Neutrophil (primary cell): ENCODE measurements around the gene OR13C8.

Experiments used
- H3K27ac ChIP-seq: fragments of 200-600 bp; sonication (generic); 2 replicates; pipeline ENCODE4 v1.5.1; 2016; ENCODE audit warnings: mild to moderate bottlenecking, moderate library complexity
- H3K27me3 ChIP-seq: fragments of 200-600 bp; sonication (generic); 2 replicates; pipeline ENCODE4 v1.6.0; 2016; ENCODE audit warnings: mild to moderate bottlenecking
- H3K36me3 ChIP-seq: fragments of 200-600 bp; sonication (generic); 2 replicates; pipeline ENCODE4 v1.5.1; 2017
- H3K4me1 ChIP-seq, 2 experiments: fragments of 200-600 bp in 1 of 2; sonication (generic) in 1 of 2; 1 replicate in 1 of 2; 2 replicates in 1 of 2; pipeline versions ENCODE4 v1.5.1 to v1.6.1; 2013 to 2016; ENCODE audit warnings: low read depth in 1 of 2, low read length in 1 of 2, mild to moderate bottlenecking in 1 of 2, moderate library complexity in 1 of 2; ENCODE audit not compliant: control insufficient read depth in 1 of 2, insufficient read depth in 1 of 2
- H3K4me3 ChIP-seq, 2 experiments: fragments of 200-600 bp in 1 of 2; sonication (generic) in 1 of 2; 1 replicate in 1 of 2; 2 replicates in 1 of 2; pipeline ENCODE4 v1.5.1; 2013 to 2016; ENCODE audit warnings: low read depth in 1 of 2, low read length in 1 of 2, mild to moderate bottlenecking in 1 of 2, moderate library complexity in 1 of 2
- H3K9me3 ChIP-seq: fragments of 200-600 bp; sonication (generic); 2 replicates; pipeline ENCODE4 v1.5.1; 2016
- CTCF ChIP-seq: fragments of 200-600 bp; sonication (generic); IDR thresholded peaks from 2 replicates; pipeline ENCODE4 v1.5.1; 2016; ENCODE audit warnings: antibody characterized with exemption

OR13C8 gene

GRCh38 chr9:104553261-104553660 lies 15.7 kb upstream of the OR13C8 start:
- no peaks in the 10 kb centered on the region for H3K27me3 ChIP-seq

GRCh38 chr9:104555521-104555920 lies 13.4 kb upstream of the OR13C8 start:
- no peaks in the 10 kb centered on the region for H3K27me3 ChIP-seq
- H3K36me3 ChIP-seq: no peaks in the 10 kb centered on the region
- no peak overlapping the region for H3K27ac ChIP-seq
- H3K4me3 ChIP-seq: no peak overlapping the region
- no peaks in the 10 kb centered on the region for H3K9me3 ChIP-seq
- no peak for TF ChIP-seq CTCF
- H3K4me1 ChIP-seq: no peaks in the 10 kb centered on the region

More at GRCh38 chr9:104553261-104553660, 15.7 kb upstream of the OR13C8 start:
- no peak for TF ChIP-seq CTCF
- Histone ChIP-seq H3K4me3 (no peak overlapping the region), H3K4me1 (no peaks in the 10 kb centered on the region), H3K27ac (no peak overlapping the region), H3K36me3 (no peaks in the 10 kb centered on the region), H3K9me3 (no peaks in the 10 kb centered on the region)

- H3K4me3 ChIP-seq: no peak overlapping the region
- no peaks in the 10 kb centered on the region for H3K9me3 ChIP-seq
- no peak overlapping the region for H3K27ac ChIP-seq
- H3K4me1 ChIP-seq: no peaks in the 10 kb centered on the region
- H3K27me3 ChIP-seq: no peaks in the 10 kb centered on the region
- TF ChIP-seq CTCF: no peak
- H3K36me3 ChIP-seq: no peaks in the 10 kb centered on the region
Observed at GRCh38 chr9:104556830-104557634, 11.9 kb upstream of the OR13C8 start.

- no peak overlapping the region for H3K27ac ChIP-seq
- no peaks in the 10 kb centered on the region for H3K9me3 ChIP-seq
- no peaks in the 10 kb centered on the region for H3K36me3 ChIP-seq
- no peaks in the 10 kb centered on the region for H3K27me3 ChIP-seq
- H3K4me1 ChIP-seq: no peaks in the 10 kb centered on the region
- H3K4me3 ChIP-seq: no peak overlapping the region
- TF ChIP-seq CTCF: no peak
Observed at GRCh38 chr9:104564358-104564757, 4.6 kb upstream of the OR13C8 start.

GRCh38 chr9:104572612-104573011 lies 3.6 kb downstream of the OR13C8 start:
- Histone ChIP-seq H3K9me3 (no peaks in the 10 kb centered on the region), H3K27ac (no peak overlapping the region), H3K4me3 (no peak overlapping the region), H3K4me1 (no peaks in the 10 kb centered on the region), H3K27me3 (no peaks in the 10 kb centered on the region), H3K36me3 (no peaks in the 10 kb centered on the region)
- TF ChIP-seq CTCF: no peak
